Brain microvascular endothelial cell (primary cell): Measurements from ENCODE around the gene RNF167.

Experiments used
- DNase-seq: peaks from one replicate; pipeline ENCODE4 v3.0.0-alpha.2; 2020
- H3K27ac ChIP-seq: fragments of 250-450 bp; sonication (Bioruptor Pico); 2 replicates; pipeline ENCODE4 v1.5.1; 2020; ENCODE audit warnings: mild to moderate bottlenecking, moderate library complexity
- H3K27me3 ChIP-seq: fragments of 250-450 bp; sonication (Bioruptor Pico); replicated peaks from 2 replicates; pipeline ENCODE4 v1.5.1; 2020; ENCODE audit warnings: mild to moderate bottlenecking
- H3K36me3 ChIP-seq: fragments of 250-450 bp; sonication (Bioruptor Pico); replicated peaks from 2 replicates; pipeline ENCODE4 v1.5.1; 2020; ENCODE audit warnings: mild to moderate bottlenecking
- H3K4me3 ChIP-seq: 2 replicates; pipeline ENCODE4 v1.5.1; 2011; ENCODE audit warnings: low read depth, mild to moderate bottlenecking, control low read depth, low read length, moderate library complexity
- in situ Hi-C: cut with HindIII; loops from 2 replicates; pipeline ENCODE4 v1.10.0; 2017; ENCODE audit warnings: low sequenced_read_pairs, low pct_ligation_motif_present
- TF ChIP-seq, protein P1 (sequence below): IDR thresholded peaks from 2 replicates; pipeline ENCODE4 v1.5.1; 2011; ENCODE audit warnings: low read depth, mild to moderate bottlenecking, moderate library complexity, low read length, control low read depth, inconsistent platforms; ENCODE audit errors: missing control alignments

The RNF167 gene

DNA sequence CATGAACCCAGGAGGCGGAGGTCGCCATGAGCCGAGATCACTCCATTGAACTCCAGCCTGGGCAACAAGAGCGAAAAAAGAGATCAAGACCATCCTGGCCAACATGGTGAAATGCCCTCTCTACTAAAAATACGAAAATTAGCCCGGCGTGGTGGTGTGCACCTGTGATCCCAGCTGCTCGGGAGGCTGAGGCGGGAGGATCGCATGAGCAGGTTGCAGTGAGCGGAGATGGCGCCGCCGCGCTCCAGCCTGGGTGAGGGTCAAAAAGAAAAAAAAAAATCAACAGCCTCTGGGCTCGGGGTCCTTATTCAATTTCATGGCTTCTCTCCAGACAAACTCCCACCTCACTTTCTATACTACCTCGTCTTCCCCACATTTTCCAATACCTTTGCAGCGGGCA, 11.2 kb upstream of the RNF167 start:
- in situ Hi-C loops = no loop called here
- Histone ChIP-seq H3K27me3 (no peaks in the 10 kb centered on the region), H3K27ac (no peak overlapping the region), H3K4me3 (no peak overlapping the region), H3K36me3 (no peaks in the 10 kb centered on the region)
- TF ChIP-seq, protein P1, sequence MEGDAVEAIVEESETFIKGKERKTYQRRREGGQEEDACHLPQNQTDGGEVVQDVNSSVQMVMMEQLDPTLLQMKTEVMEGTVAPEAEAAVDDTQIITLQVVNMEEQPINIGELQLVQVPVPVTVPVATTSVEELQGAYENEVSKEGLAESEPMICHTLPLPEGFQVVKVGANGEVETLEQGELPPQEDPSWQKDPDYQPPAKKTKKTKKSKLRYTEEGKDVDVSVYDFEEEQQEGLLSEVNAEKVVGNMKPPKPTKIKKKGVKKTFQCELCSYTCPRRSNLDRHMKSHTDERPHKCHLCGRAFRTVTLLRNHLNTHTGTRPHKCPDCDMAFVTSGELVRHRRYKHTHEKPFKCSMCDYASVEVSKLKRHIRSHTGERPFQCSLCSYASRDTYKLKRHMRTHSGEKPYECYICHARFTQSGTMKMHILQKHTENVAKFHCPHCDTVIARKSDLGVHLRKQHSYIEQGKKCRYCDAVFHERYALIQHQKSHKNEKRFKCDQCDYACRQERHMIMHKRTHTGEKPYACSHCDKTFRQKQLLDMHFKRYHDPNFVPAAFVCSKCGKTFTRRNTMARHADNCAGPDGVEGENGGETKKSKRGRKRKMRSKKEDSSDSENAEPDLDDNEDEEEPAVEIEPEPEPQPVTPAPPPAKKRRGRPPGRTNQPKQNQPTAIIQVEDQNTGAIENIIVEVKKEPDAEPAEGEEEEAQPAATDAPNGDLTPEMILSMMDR = no peak
- DNase-seq = no peak

DNA sequence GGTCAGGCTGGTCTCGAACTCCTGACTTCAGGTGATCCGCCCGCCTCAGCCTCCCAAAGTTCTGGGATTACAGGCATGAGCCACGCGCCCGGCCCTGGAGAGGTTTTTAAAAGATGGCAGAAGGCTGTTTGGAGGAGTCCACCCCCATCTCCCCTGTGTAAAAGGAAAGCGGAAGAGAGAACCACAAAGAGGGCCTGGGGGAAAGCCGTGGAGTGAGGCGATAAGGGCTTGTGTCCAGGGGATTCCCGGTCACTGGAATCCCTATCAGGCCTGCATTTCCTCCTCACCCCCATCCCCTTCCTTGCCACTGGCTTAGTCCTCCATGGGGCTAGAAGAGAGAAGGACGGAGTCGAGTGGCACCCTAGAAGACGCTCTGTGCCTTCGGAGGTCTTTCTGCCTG, 8.1 kb upstream of the RNF167 start, which contains the start of gene GP1BA:
Gene GP1BA (plus strand): TSS at position 315 of the 400 bp plus-strand sequence. CDS start 328 bp downstream, outside the sequence.
- no peak within 1 kb of the TSS for H3K27ac ChIP-seq
- no peak for DNase-seq
- TF ChIP-seq, protein P1 = no peak
- H3K36me3 ChIP-seq = peaks cover 2% of the 10 kb centered on the region
- H3K4me3 ChIP-seq = no peak within 1 kb of the TSS
- H3K27me3 ChIP-seq = no peaks in the 10 kb centered on the region
- in situ Hi-C loops = no loop called here

DNA sequence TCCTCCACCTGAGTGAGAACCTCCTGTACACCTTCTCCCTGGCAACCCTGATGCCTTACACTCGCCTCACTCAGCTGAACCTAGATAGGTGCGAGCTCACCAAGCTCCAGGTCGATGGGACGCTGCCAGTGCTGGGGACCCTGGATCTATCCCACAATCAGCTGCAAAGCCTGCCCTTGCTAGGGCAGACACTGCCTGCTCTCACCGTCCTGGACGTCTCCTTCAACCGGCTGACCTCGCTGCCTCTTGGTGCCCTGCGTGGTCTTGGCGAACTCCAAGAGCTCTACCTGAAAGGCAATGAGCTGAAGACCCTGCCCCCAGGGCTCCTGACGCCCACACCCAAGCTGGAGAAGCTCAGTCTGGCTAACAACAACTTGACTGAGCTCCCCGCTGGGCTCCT, 7.3 kb upstream of the RNF167 start:
- TF ChIP-seq, protein P1 = no peak
- Histone ChIP-seq H3K36me3 (peaks cover 8% of the 10 kb centered on the region), H3K27me3 (no peaks in the 10 kb centered on the region), H3K4me3 (no peak overlapping the region), H3K27ac (no peak overlapping the region)
- DNase-seq = no peak
- in situ Hi-C loops = no loop called here

DNA sequence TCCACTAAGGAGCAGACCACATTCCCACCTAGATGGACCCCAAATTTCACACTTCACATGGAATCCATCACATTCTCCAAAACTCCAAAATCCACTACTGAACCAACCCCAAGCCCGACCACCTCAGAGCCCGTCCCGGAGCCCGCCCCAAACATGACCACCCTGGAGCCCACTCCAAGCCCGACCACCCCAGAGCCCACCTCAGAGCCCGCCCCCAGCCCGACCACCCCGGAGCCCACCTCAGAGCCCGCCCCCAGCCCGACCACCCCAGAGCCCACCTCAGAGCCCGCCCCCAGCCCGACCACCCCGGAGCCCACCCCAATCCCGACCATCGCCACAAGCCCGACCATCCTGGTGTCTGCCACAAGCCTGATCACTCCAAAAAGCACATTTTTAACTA, 6.4 kb upstream of the RNF167 start:
- no peak for DNase-seq
- in situ Hi-C loops = no loop called here
- no peaks in the 10 kb centered on the region for H3K27me3 ChIP-seq
- TF ChIP-seq, protein P1 = no peak
- no peak overlapping the region for H3K4me3 ChIP-seq
- no peak overlapping the region for H3K27ac ChIP-seq
- peaks cover 14% of the 10 kb centered on the region for H3K36me3 ChIP-seq

DNA sequence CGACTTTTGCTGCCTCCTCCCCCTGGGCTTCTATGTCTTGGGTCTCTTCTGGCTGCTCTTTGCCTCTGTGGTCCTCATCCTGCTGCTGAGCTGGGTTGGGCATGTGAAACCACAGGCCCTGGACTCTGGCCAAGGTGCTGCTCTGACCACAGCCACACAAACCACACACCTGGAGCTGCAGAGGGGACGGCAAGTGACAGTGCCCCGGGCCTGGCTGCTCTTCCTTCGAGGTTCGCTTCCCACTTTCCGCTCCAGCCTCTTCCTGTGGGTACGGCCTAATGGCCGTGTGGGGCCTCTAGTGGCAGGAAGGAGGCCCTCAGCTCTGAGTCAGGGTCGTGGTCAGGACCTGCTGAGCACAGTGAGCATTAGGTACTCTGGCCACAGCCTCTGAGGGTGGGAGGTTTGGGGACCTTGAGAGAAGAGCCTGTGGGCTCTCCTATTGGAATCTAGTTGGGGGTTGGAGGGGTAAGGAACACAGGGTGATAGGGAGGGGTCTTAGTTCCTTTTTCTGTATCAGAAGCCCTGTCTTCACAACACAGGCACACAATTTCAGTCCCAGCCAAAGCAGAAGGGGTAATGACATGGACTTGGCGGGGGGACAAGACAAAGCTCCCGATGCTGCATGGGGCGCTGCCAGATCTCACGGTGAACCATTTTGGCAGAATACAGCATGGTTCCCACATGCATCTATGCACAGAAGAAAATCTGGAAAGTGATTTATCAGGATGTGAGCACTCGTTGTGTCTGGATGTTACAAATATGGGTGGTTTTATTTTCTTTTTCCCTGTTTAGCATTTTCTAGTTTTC, 5.7 kb upstream of the RNF167 start:
- H3K4me3 ChIP-seq = no peak overlapping the region
- H3K27me3 ChIP-seq = no peaks in the 10 kb centered on the region
- DNase-seq = peak; percentile 33
- in situ Hi-C loops = no loop called here
- TF ChIP-seq, protein P1 = peak; percentile 70
- H3K36me3 ChIP-seq = peaks cover 14% of the 10 kb centered on the region
- no peak overlapping the region for H3K27ac ChIP-seq
